Glutamatergic neuron (in vitro differentiated cells): ENCODE measurements around the gene FOXD4L3. TPM values are rescaled to one million over a fixed set of nuclear protein-coding genes. Genes with fewer than 3 reads are reported as not detected.

Experiments
- total RNA-seq: library from RNA; stranded (reverse); fragmentation: NEBNext Ultra II Directional; extraction: Animal tissue kit (Norgen Biotek cat#: 25700); gene quantifications from one replicate; pipeline ENCODE4 v1.2.1, GENCODE V29; 2021; ENCODE audit not compliant: unreplicated experiment

The FOXD4L3 gene
- total RNA-seq, 1 donor from 2014 or later, result 0.27 TPM

Other genes starting within 250 kb of the FOXD4L3 start
- 16.0 TPM for gene ZNG1C, start 60.9 kb upstream of the FOXD4L3 start, total RNA-seq
- not detected for gene PGM5, start 53.7 kb downstream of the FOXD4L3 start, total RNA-seq
- gene TMEM252, start 238.0 kb downstream of the FOXD4L3 start, total RNA-seq, result not detected